ENCODE results near the gene CDK5. TPM values are rescaled to one million over a fixed set of nuclear protein-coding genes. Genes with fewer than 3 reads are reported as not detected.

Gene CDK5
- total and polyA plus RNA-seq, 10 of the 15 experiments (the other 5 are each of a cell fraction or from before 2014, with no cell fraction given): 1.5 to 33.4 (median 21.6) TPM

- no peak for TF ChIP-seq MYC (IDR thresholded peaks at IDR 0.05; ENCODE audit: insufficient read depth, insufficient read length, insufficient replicate concordance, low read length, severe bottlenecking)
- TF ChIP-seq SMARCA5 (IDR thresholded peaks at IDR 0.05): 0 out of 2 replicates have a peak, but pooled peaks have one; percentile 19
- TF ChIP-seq, protein P1, sequence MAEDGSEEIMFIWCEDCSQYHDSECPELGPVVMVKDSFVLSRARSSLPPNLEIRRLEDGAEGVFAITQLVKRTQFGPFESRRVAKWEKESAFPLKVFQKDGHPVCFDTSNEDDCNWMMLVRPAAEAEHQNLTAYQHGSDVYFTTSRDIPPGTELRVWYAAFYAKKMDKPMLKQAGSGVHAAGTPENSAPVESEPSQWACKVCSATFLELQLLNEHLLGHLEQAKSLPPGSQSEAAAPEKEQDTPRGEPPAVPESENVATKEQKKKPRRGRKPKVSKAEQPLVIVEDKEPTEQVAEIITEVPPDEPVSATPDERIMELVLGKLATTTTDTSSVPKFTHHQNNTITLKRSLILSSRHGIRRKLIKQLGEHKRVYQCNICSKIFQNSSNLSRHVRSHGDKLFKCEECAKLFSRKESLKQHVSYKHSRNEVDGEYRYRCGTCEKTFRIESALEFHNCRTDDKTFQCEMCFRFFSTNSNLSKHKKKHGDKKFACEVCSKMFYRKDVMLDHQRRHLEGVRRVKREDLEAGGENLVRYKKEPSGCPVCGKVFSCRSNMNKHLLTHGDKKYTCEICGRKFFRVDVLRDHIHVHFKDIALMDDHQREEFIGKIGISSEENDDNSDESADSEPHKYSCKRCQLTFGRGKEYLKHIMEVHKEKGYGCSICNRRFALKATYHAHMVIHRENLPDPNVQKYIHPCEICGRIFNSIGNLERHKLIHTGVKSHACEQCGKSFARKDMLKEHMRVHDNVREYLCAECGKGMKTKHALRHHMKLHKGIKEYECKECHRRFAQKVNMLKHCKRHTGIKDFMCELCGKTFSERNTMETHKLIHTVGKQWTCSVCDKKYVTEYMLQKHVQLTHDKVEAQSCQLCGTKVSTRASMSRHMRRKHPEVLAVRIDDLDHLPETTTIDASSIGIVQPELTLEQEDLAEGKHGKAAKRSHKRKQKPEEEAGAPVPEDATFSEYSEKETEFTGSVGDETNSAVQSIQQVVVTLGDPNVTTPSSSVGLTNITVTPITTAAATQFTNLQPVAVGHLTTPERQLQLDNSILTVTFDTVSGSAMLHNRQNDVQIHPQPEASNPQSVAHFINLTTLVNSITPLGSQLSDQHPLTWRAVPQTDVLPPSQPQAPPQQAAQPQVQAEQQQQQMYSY (CRISPR knock-in tag; IDR thresholded peaks at IDR 0.05): no peak
- TF ChIP-seq IKZF1 (conservative IDR thresholded peaks at IDR 0.05): peak; percentile 86
- TF ChIP-seq MTA3 (IDR thresholded peaks at IDR 0.05; ENCODE audit: borderline replicate concordance, low read length): no peak
- TF ChIP-seq BACH1 (IDR thresholded peaks at IDR 0.05; ENCODE audit: borderline replicate concordance): peak; percentile 95; the same call in 1 of the 2 replicates
- TF ChIP-seq, protein P2, sequence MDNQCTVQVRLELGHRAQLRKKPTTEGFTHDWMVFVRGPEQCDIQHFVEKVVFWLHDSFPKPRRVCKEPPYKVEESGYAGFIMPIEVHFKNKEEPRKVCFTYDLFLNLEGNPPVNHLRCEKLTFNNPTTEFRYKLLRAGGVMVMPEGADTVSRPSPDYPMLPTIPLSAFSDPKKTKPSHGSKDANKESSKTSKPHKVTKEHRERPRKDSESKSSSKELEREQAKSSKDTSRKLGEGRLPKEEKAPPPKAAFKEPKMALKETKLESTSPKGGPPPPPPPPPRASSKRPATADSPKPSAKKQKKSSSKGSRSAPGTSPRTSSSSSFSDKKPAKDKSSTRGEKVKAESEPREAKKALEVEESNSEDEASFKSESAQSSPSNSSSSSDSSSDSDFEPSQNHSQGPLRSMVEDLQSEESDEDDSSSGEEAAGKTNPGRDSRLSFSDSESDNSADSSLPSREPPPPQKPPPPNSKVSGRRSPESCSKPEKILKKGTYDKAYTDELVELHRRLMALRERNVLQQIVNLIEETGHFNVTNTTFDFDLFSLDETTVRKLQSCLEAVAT (IDR thresholded peaks at IDR 0.05): no peak
- TF ChIP-seq RB1 (IDR thresholded peaks at IDR 0.05; ENCODE audit: borderline replicate concordance): peak; percentile 50; the same call in 1 of the 2 replicates
- TF ChIP-seq TARDBP (IDR thresholded peaks at IDR 0.05; ENCODE audit: borderline replicate concordance): peak; percentile 68; the same call in 1 of the 2 replicates
- TF ChIP-seq CREM (IDR thresholded peaks at IDR 0.05; ENCODE audit: low read depth): peak; percentile 59; the same call in 1 of the 2 replicates
- no peak for TF ChIP-seq CBFB (IDR thresholded peaks at IDR 0.05; ENCODE audit: low read depth)
- TF ChIP-seq MAX (IDR thresholded peaks at IDR 0.05; ENCODE audit: low read depth, low read length): peak; percentile 87; the same call in 1 of the 2 replicates
- TF ChIP-seq MEF2B (IDR thresholded peaks at IDR 0.05; ENCODE audit: partially characterized antibody, poor library complexity, severe bottlenecking): no peak
- TF ChIP-seq POLR2AphosphoS2 (IDR thresholded peaks at IDR 0.05; ENCODE audit: low read depth, low read length): 0 out of 2 replicates have a peak, but pooled peaks have one; percentile 35
- TF ChIP-seq, protein P3, sequence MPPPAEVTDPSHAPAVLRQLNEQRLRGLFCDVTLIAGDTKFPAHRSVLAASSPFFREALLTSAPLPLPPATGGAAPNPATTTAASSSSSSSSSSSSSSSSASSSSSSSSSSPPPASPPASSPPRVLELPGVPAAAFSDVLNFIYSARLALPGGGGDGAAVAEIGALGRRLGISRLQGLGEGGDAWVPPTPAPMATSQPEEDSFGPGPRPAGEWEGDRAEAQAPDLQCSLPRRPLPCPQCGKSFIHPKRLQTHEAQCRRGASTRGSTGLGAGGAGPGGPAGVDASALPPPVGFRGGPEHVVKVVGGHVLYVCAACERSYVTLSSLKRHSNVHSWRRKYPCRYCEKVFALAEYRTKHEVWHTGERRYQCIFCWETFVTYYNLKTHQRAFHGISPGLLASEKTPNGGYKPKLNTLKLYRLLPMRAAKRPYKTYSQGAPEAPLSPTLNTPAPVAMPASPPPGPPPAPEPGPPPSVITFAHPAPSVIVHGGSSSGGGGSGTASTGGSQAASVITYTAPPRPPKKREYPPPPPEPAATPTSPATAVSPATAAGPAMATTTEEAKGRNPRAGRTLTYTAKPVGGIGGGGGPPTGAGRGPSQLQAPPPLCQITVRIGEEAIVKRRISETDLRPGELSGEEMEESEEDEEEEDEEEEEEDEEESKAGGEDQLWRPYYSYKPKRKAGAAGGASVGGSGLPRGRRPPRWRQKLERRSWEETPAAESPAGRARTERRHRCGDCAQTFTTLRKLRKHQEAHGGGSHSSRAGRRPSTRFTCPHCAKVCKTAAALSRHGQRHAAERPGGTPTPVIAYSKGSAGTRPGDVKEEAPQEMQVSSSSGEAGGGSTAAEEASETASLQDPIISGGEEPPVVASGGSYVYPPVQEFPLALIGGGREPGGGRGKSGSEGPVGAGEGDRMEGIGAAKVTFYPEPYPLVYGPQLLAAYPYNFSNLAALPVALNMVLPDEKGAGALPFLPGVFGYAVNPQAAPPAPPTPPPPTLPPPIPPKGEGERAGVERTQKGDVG (CRISPR knock-in tag; IDR thresholded peaks at IDR 0.05): no peak
- TF ChIP-seq CEBPB (IDR thresholded peaks at IDR 0.05; ENCODE audit: borderline replicate concordance in 1 of 2, low read depth in 2 of 2, low read length in 2 of 2): no peak
- no peak for TF ChIP-seq HDGF (IDR thresholded peaks at IDR 0.05)
- TF ChIP-seq EED (IDR thresholded peaks at IDR 0.05; ENCODE audit: low read depth): no peak
- no peak for TF ChIP-seq JUNB (IDR thresholded peaks at IDR 0.05)
Observed at GRCh38 chr7:151083071-151083823, 25.6 kb upstream of the CDK5 start, which contains the start of gene TMUB1 (continued).
